Heart left ventricle (tissue), 13 donors: Measurements from ENCODE around the gene TPD52L1.

Experiments used
- POLR2A ChIP-seq, 2 donors: fragments of 450-650 bp; IDR thresholded peaks; one replicate each; pipeline ENCODE4 v1.6.1; 2017; ENCODE audit warnings: antibody characterized with exemption in 2 of 2, mild to moderate bottlenecking in 2 of 2, moderate library complexity in 2 of 2
- TF ChIP-seq, protein P1 (sequence below), 12 donors: fragments of 200-600 bp; sonication (generic) in 4 of 12; IDR thresholded peaks; one replicate each; pipeline versions ENCODE4 v1.5.0 to v1.8.0; 2018 to 2022; ENCODE audit warnings: antibody characterized with exemption in 12 of 12, mild to moderate bottlenecking in 5 of 12
- donor health status: ischemic (EF 13 %, LVEDD 7.1; RV severe dilation, severe dysfunction).
- donor health status: DM: no; HTN: yes; CAD: no.
- donor health status: DM: no; HTN: no; CAD: no.
- donor health status: ischemic (EF 25% LVEDD 6.9; RV normal size, moderate dysfunction).
- donor health status: ischemic (EF 25% LVEDD 5.7; RV mildly dilated, moderate dysfunction).
- donor health status: ischemic (EF 35%, LVEDD 5.7; RV mildly dilated, moderate dysfunction).
- donor health status: nonischemic (EF 11% LVEDD 7.7; RV severe dilation, severe dysfunction).
- donor health status: DM: yes; HTN: yes; CAD: no.
- donor health status: PGD.
- donor health status: ischemic (EF 29% LVEDD 5.4; RV normal size, mild dysfunction).
- donor health status: nonischemic (EF 23%, LVEDD 6.1; RV moderate dilation, normal function).

DNA sequence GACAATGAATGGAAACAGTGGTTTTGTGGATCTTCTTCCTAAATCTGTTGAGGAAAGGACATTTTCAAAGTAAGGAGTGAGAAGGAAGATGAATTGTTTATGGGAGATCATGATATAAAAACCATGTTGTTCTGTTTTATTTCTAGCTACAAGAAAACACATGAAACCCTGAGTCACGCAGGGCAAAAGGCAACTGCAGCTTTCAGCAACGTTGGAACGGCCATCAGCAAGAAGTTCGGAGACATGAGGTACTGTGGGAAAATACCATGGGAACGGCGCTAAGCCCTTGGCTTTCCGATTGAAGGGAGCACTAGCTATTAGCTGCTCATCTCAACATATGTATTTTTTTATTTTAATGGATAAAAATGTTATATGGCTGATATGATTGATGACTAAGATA, 94.6 kb downstream of the TPD52L1 start:
- no peak for TF ChIP-seq POLR2A (IDR thresholded peaks at IDR 0.05)
- TF ChIP-seq, protein P1, sequence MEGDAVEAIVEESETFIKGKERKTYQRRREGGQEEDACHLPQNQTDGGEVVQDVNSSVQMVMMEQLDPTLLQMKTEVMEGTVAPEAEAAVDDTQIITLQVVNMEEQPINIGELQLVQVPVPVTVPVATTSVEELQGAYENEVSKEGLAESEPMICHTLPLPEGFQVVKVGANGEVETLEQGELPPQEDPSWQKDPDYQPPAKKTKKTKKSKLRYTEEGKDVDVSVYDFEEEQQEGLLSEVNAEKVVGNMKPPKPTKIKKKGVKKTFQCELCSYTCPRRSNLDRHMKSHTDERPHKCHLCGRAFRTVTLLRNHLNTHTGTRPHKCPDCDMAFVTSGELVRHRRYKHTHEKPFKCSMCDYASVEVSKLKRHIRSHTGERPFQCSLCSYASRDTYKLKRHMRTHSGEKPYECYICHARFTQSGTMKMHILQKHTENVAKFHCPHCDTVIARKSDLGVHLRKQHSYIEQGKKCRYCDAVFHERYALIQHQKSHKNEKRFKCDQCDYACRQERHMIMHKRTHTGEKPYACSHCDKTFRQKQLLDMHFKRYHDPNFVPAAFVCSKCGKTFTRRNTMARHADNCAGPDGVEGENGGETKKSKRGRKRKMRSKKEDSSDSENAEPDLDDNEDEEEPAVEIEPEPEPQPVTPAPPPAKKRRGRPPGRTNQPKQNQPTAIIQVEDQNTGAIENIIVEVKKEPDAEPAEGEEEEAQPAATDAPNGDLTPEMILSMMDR (IDR thresholded peaks at IDR 0.05): no peak
